ENCODE results near the gene PCNA. TPM values are rescaled to one million over a fixed set of nuclear protein-coding genes. Genes with fewer than 3 reads are reported as not detected.
A peak's percentile ranks its signal among the peaks of the same experiment; 100 is the strongest.
"Not testable (repeated sequence)": the region's sequence is repeated elsewhere in the genome, so short reads cannot be mapped to it uniquely, and the experiment has no call there.

PCNA gene
- total RNA-seq, 1 donor from 2014 or later = 429 TPM

DNA sequence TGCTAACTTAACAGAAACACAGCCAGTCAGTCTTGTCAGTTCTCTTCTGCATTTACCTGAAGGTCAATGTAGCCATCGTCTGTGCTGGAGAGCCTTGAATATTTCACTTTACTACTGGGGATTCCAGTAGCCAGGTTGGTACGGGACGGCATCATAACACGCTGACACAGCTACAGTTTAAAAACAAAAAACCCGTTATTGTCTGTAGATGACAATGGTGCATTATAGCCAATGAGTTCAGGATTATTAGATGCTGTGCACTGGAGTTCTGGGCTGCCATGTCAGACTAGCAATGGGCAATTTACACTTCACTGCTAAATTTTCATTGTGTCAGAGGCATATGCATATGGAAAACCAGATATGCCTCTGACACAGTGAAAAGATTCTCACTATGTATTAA, 10.5 kb downstream of the PCNA start:
- no peak for DNase-seq (ENCODE audit: low spot score)
- peaks cover 14% of the 10 kb centered on the region for H3K4me1 Mint-ChIP-seq (ENCODE audit: low read depth)
- H3K9me3 Mint-ChIP-seq = no peaks in the 10 kb centered on the region
- H3K4me3 Mint-ChIP-seq (ENCODE audit: low read depth) = no peak overlapping the region
- H3K36me3 Mint-ChIP-seq (ENCODE audit: low read depth) = peaks cover 49% of the 10 kb centered on the region
- no peak overlapping the region for H3K27ac Mint-ChIP-seq
- H3K27me3 Mint-ChIP-seq (ENCODE audit: low read depth) = no peaks in the 10 kb centered on the region
- intact Hi-C loops (cut with micrococcal nuclease) = no loop called here

DNA sequence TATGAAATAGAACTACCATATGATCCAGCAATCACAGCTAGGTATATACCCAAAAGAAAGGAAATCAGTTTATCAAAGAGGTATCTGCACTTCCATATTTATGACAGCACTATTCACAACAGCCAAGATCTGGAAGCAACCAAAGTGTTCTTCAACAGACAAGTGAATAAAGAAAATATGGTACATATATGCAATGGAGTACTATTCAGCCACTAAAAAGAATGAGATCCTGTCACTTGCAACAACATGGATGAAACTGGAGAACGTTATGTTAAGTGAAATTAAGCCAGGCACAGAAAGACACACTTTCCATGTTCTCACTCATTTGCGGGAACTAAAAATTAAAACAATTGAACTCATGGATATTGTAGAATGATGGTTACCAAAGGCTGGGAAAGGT, 15.3 kb downstream of the PCNA start:
- DNase-seq (ENCODE audit: low spot score) = no peak
- peaks cover 4% of the 10 kb centered on the region for H3K4me1 Mint-ChIP-seq (ENCODE audit: low read depth)
- H3K4me3 Mint-ChIP-seq (ENCODE audit: low read depth) = no peak overlapping the region
- no peak overlapping the region for H3K27ac Mint-ChIP-seq
- no peaks in the 10 kb centered on the region for H3K27me3 Mint-ChIP-seq (ENCODE audit: low read depth)
- peaks cover 61% of the 10 kb centered on the region for H3K36me3 Mint-ChIP-seq (ENCODE audit: low read depth)
- intact Hi-C loops (cut with micrococcal nuclease) = loop anchor here (5.0 kb wide), 1 partner anchor 147 kb away; no protein-coding TSS in a partner anchor
- no peaks in the 10 kb centered on the region for H3K9me3 Mint-ChIP-seq

DNA sequence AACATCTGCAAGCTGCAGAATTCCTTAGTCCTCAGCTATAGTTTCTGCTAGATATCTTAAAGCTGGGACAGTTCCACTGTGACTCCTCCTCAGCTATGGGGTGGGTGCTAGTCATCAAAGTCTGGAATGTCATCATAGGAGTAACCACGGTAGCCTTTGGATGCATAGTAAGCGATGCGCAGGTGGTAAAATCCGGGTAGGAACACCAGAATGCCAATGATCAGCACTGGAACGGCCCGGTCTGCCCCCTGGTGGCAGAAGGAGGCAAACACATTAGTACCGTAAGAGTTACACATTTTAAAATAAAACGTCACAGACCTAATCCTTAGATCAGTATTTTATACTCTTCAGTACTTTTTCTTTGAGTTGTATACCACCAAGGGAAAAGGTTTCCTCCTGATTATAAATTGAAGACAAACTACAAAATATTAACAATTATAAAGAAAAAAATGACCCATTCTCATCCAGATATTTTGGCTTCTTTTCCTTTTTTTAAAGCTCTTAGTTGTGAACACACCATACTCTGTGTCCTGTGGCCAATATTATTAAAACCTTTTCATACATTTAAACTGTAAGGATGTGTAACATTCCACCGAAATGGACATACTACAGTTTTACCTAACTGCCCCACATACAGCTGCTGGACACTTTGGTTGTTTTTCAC, 18.9 kb downstream of the PCNA start:
- Mint-ChIP-seq H3K4me3 (ENCODE audit: low read depth) (no peak overlapping the region), H3K9me3 (no peaks in the 10 kb centered on the region), H3K27ac (no peak overlapping the region), H3K4me1 (ENCODE audit: low read depth) (peaks cover 4% of the 10 kb centered on the region), H3K27me3 (ENCODE audit: low read depth) (no peaks in the 10 kb centered on the region), H3K36me3 (ENCODE audit: low read depth) (peaks cover 68% of the 10 kb centered on the region)
- intact Hi-C loops (cut with micrococcal nuclease) = loop anchor here (1.0 to 5.0 kb wide), 2 partner anchors 45 to 144 kb away; no protein-coding TSS in a partner anchor
- DNase-seq (ENCODE audit: low spot score) = peak; percentile 55

GRCh38 chr20:5099909-5100308, 19.8 kb downstream of the PCNA start:
- H3K9me3 Mint-ChIP-seq; H3K4me1 Mint-ChIP-seq (ENCODE audit: low read depth); H3K4me3 Mint-ChIP-seq (ENCODE audit: low read depth); DNase-seq (ENCODE audit: low spot score); H3K27me3 Mint-ChIP-seq (ENCODE audit: low read depth); H3K27ac Mint-ChIP-seq: not testable (repeated sequence)
- intact Hi-C loops (cut with micrococcal nuclease) = loop anchor here (1.0 to 5.0 kb wide), 2 partner anchors 44 to 143 kb away; no protein-coding TSS in a partner anchor
- peaks cover 72% of the 10 kb centered on the region for H3K36me3 Mint-ChIP-seq (ENCODE audit: low read depth)

DNA sequence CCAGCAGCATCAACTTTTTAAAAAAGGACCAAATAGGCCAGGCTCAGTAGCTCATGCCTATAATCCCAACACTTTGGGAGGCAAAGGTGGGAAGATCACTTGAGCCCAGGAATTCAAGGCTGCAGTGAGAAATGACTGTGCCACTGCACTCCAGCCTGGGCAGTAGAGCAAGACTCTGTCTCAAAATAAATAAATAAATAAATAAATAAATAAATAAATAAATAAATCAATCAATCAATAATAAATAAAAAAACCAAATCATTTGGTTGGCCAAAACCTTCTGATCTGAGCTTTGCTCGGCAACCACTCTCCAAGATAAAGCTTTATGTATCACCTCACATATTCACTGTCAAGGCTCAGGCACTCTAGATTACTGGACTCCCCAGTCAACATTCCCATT, 20.7 kb downstream of the PCNA start:
- DNase-seq (ENCODE audit: low spot score); intact Hi-C loops (cut with micrococcal nuclease); H3K9me3 Mint-ChIP-seq; H3K4me3 Mint-ChIP-seq (ENCODE audit: low read depth); H3K27me3 Mint-ChIP-seq (ENCODE audit: low read depth); H3K4me1 Mint-ChIP-seq (ENCODE audit: low read depth): not testable (repeated sequence)
- peaks cover 67% of the 10 kb centered on the region for H3K36me3 Mint-ChIP-seq (ENCODE audit: low read depth)
- peak overlapping the region; percentile 55 for H3K27ac Mint-ChIP-seq

DNA sequence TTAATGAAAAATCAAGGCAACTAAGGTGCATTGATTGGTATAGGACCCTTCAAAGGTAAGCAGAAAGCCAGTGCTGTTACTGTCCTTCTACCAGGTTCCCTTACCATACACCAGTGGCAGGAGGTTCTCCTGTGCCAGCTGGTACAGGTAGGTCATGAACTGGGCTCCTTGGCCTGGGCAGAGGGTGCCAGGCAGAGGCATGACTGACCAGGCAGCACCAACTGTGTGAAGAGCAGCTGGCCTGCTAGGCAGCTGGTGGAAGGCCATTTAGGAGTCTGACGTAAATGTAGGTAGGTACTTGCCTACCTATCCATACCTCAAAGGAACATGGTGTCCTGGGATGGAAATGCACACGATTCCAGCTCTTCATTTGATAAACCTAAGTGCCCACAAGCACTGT, 23.3 kb downstream of the PCNA start:
- no peak for DNase-seq (ENCODE audit: low spot score)
- Mint-ChIP-seq H3K36me3 (ENCODE audit: low read depth) (peaks cover 54% of the 10 kb centered on the region), H3K4me1 (ENCODE audit: low read depth) (peaks cover 4% of the 10 kb centered on the region), H3K27me3 (ENCODE audit: low read depth) (no peaks in the 10 kb centered on the region), H3K4me3 (ENCODE audit: low read depth) (no peak overlapping the region), H3K27ac (no peak overlapping the region), H3K9me3 (no peaks in the 10 kb centered on the region)
- intact Hi-C loops (cut with micrococcal nuclease) = no loop called here

DNA sequence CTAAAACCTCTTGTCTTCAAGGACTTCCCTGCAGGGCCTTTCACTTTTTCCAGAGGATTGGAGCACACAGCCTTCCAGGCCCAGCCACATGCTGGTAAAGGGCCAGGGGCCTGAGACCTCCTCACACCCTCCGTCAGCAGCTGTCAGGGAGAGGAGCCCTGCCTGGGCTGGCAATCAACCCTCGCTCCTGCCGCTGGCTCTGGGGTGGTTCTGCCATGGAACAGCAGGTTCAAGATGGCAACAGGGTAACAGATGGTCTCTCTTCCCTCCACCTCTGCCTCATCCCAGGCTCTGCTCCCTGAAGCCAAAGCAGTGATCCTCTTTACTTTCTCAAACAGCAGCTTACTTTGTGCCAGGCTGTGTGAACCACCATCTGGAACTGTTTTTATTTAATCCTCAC, 23.8 kb downstream of the PCNA start:
- intact Hi-C loops (cut with micrococcal nuclease) = no loop called here
- H3K36me3 Mint-ChIP-seq (ENCODE audit: low read depth) = peaks cover 51% of the 10 kb centered on the region
- no peak overlapping the region for H3K4me3 Mint-ChIP-seq (ENCODE audit: low read depth)
- H3K27ac Mint-ChIP-seq = no peak overlapping the region
- H3K27me3 Mint-ChIP-seq (ENCODE audit: low read depth) = no peaks in the 10 kb centered on the region
- H3K4me1 Mint-ChIP-seq (ENCODE audit: low read depth) = peaks cover 4% of the 10 kb centered on the region
- DNase-seq (ENCODE audit: low spot score) = no peak
- H3K9me3 Mint-ChIP-seq = no peaks in the 10 kb centered on the region

GRCh38 chr20:5095454-5095853, 24.3 kb downstream of the PCNA start:
- H3K27ac Mint-ChIP-seq = no peak overlapping the region
- H3K4me1 Mint-ChIP-seq (ENCODE audit: low read depth) = peaks cover 2% of the 10 kb centered on the region
- DNase-seq (ENCODE audit: low spot score) = no peak
- H3K4me3 Mint-ChIP-seq (ENCODE audit: low read depth) = no peak overlapping the region
- H3K9me3 Mint-ChIP-seq = no peaks in the 10 kb centered on the region
- intact Hi-C loops (cut with micrococcal nuclease) = no loop called here
- H3K36me3 Mint-ChIP-seq (ENCODE audit: low read depth) = peaks cover 48% of the 10 kb centered on the region
- H3K27me3 Mint-ChIP-seq (ENCODE audit: low read depth) = no peaks in the 10 kb centered on the region

DNA sequence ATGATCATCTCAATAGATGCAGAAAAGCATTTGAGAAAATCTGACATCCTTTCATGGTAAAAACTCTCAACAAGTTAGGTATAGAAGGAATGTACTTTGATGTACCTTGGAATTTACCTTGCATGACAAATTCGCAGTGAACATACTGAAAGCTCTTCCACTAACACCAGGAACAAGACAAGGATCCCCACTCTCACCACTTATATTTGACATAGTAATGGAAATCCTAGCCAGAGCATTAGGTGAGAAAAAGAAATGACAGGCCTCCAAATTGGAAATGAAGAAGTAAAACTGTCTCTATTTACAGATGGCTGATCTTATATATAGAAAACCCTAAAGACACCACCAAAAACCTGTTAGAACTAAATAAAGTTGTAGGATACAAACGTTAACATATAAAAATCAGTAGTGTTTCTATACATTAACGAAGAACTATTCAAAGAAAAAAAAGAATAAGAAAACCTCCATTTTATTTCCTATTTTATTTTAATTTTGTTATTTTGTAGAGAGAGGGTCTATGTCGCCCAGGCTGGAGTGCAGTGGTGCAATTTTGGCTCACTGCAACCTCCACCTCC, 26.9 kb downstream of the PCNA start:
- Mint-ChIP-seq H3K4me3 (ENCODE audit: low read depth) (no peak overlapping the region), H3K27me3 (ENCODE audit: low read depth) (no peaks in the 10 kb centered on the region), H3K36me3 (ENCODE audit: low read depth) (peaks cover 31% of the 10 kb centered on the region), H3K4me1 (ENCODE audit: low read depth) (peaks cover 9% of the 10 kb centered on the region), H3K27ac (no peak overlapping the region), H3K9me3 (no peaks in the 10 kb centered on the region)
- intact Hi-C loops (cut with micrococcal nuclease) = no loop called here
- no peak for DNase-seq (ENCODE audit: low spot score)

DNA sequence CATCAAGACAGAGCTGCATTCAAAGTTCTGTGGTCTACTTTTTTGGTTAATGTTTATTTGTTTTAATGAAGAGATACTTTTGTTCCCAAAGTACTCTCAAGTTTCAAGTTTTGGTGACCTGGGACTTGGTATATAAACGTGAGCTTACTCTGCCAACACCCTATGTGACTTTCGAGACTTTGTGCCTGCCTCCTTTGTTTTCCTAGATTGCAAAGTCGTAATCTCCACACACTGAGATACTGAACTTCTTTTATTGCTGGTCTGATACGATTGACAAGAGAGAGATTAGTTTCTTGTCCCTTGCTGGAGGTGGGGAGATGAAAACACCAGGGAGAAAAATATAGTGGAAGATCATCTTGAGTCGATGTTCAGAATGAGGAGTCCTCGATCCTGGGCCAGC, 27.9 kb downstream of the PCNA start:
- DNase-seq (ENCODE audit: low spot score) = no peak
- no peaks in the 10 kb centered on the region for H3K9me3 Mint-ChIP-seq
- peaks cover 9% of the 10 kb centered on the region for H3K4me1 Mint-ChIP-seq (ENCODE audit: low read depth)
- no peak overlapping the region for H3K27ac Mint-ChIP-seq
- H3K36me3 Mint-ChIP-seq (ENCODE audit: low read depth) = peaks cover 26% of the 10 kb centered on the region
- H3K27me3 Mint-ChIP-seq (ENCODE audit: low read depth) = no peaks in the 10 kb centered on the region
- intact Hi-C loops (cut with micrococcal nuclease) = no loop called here
- no peak overlapping the region for H3K4me3 Mint-ChIP-seq (ENCODE audit: low read depth)

GRCh38 chr20:5090191-5090590, 29.6 kb downstream of the PCNA start:
- peaks cover 9% of the 10 kb centered on the region for H3K4me1 Mint-ChIP-seq (ENCODE audit: low read depth)
- intact Hi-C loops (cut with micrococcal nuclease) = no loop called here
- H3K4me3 Mint-ChIP-seq (ENCODE audit: low read depth) = no peak overlapping the region
- no peaks in the 10 kb centered on the region for H3K27me3 Mint-ChIP-seq (ENCODE audit: low read depth)
- no peaks in the 10 kb centered on the region for H3K9me3 Mint-ChIP-seq
- peaks cover 17% of the 10 kb centered on the region for H3K36me3 Mint-ChIP-seq (ENCODE audit: low read depth)
- no peak for DNase-seq (ENCODE audit: low spot score)
- peak overlapping the region; percentile 54 for H3K27ac Mint-ChIP-seq

GRCh38 chr20:5088688-5089087, 31.1 kb downstream of the PCNA start:
- Mint-ChIP-seq H3K27me3 (ENCODE audit: low read depth) (no peaks in the 10 kb centered on the region), H3K36me3 (ENCODE audit: low read depth) (peaks cover 15% of the 10 kb centered on the region), H3K9me3 (no peaks in the 10 kb centered on the region), H3K4me3 (ENCODE audit: low read depth) (no peak overlapping the region), H3K4me1 (ENCODE audit: low read depth) (peaks cover 9% of the 10 kb centered on the region), H3K27ac (no peak overlapping the region)
- intact Hi-C loops (cut with micrococcal nuclease) = no loop called here
- no peak for DNase-seq (ENCODE audit: low spot score)

DNA sequence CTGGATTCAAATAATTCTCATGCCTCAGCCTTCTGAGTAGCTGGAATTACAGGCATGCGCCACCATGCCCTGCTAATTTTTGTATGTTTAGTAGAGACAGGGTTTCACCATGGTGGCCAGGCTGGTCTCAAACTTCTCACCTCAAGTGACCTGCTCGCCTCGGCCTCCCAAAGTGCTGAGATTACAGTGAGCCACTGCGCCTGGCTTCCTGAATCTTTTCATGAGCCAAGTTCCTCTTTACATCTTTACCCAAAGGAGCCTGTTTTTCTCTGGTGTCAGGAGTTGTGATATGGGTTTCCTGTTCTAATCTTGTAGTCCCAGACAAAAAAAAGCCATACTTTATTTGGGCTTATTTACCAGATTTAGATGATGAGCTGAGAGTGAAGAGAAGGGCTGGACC, 34.4 kb downstream of the PCNA start:
- H3K4me1 Mint-ChIP-seq (ENCODE audit: low read depth) = peaks cover 17% of the 10 kb centered on the region
- no peak for DNase-seq (ENCODE audit: low spot score)
- H3K27me3 Mint-ChIP-seq (ENCODE audit: low read depth) = no peaks in the 10 kb centered on the region
- intact Hi-C loops (cut with micrococcal nuclease) = no loop called here
- H3K4me3 Mint-ChIP-seq (ENCODE audit: low read depth) = no peak overlapping the region
- H3K9me3 Mint-ChIP-seq = no peaks in the 10 kb centered on the region
- H3K27ac Mint-ChIP-seq = no peak overlapping the region
- H3K36me3 Mint-ChIP-seq (ENCODE audit: low read depth) = peaks cover 3% of the 10 kb centered on the region

Measured in activated T-helper 2 cell treated with anti-CD3 and anti-CD28 coated beads, Interferon-gamma antibody, Interleukin-2, Interleukin-4, amounts not matched to agents 10 μg/mL and 5 μg/mL and 100 μg/mL, durations not matched to agents 14 hours and 24 hours and 36 hours (primary cell).